Right renal cortex interstitium (tissue), 3 donors: Measurements from ENCODE around the gene SCN4A. TPM values are rescaled to one million over a fixed set of nuclear protein-coding genes. Genes with fewer than 3 reads are reported as not detected.

Experiments used
- DNase-seq, 3 donors: peaks; one replicate each; pipeline ENCODE4 v3.0.0-alpha.2; 2013; ENCODE audit warnings: low read depth in 3 of 3, low spot score in 2 of 3
- polyA plus RNA-seq, 3 donors: library from polyadenylated mRNA; unstranded; fragments of 120-200 nt; gene quantifications; one replicate each; pipeline ENCODE4 v1.2.1, GENCODE V29; 2013; ENCODE audit not compliant: insufficient read length in 3 of 3

SCN4A gene
- polyA plus RNA-seq, 3 donors: 0.85 to 1.3 (median 0.87) TPM

DNA sequence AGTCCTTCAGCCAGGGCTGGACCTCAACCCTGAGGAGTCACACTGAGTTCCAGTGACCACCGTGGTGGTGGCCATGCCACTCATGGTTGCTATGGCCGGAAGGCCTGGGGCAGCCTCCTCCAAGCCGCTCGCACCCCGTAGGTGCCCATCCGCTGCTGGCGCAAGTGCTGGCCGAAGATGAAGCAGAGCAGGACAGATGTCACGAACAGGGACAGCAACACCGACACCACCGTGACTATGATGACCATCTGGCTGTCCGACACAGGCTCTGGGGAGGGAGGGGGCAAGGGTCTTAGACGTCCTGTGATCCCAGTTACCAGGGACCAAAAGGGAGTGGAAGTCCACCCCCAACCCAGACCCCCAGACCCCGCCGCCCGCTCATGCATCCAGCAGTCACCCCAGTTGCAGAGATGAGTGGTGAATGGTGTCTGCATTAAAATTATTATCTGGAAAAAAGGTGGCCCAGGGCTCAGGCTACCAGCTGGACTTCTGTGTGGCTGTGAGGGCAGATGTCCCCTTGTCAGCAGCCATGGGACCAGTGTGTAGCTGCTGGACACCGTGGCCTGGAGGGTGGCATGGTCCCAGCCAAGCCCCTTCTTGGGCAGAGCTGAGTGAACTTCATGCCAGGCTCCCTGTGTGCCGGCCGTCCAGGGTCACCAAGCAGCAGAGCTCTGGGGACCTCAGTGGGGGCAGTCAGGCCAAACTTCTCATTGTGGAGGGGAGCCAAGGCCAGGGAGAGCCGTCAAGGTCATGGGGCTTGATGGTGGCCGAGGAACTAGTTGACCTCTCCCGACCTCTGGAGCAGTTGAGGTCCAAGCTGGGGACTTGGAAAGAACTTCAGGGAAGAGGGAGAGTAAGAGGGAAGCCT, 30.2 kb upstream of the SCN4A start:
- no peak for DNase-seq

DNA sequence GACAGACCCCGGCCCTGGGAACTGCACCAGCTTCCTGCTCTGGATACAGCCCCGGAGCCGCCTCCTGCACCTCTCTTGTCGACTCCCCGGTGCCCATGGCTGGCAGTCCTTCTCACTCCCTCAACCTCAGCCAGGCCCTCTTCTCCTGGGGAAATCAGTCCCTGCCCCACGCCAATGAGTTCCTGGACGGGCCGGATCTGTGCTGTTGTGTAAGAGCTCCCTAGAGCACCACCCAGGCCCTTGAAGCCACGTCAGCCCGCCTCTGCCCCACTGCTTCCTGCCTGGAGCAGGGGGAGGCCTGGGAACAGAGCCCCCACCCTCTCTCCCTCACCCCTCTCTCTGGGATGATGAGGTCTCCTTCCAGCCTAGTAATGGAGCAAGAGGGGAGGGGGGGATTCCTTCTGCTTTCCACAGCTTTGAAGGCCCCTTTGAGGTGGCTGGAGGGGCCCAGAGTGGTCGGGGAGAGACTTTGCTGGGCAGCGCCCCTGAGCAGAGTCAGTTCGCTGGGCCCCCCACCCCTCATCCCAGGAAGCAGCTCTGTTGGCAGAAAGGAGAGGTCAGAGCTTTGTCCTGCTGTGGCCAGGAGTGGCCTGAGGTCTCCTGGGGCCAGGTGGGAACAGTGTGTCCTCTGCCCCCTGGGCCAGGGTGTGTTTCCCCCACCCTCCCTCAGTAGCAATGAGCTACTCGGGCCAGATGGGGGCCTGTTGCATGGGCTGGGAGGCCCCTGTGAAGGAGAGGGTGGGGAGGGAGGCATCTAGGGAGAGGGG, 29.2 kb upstream of the SCN4A start:
- no peak for DNase-seq

DNA sequence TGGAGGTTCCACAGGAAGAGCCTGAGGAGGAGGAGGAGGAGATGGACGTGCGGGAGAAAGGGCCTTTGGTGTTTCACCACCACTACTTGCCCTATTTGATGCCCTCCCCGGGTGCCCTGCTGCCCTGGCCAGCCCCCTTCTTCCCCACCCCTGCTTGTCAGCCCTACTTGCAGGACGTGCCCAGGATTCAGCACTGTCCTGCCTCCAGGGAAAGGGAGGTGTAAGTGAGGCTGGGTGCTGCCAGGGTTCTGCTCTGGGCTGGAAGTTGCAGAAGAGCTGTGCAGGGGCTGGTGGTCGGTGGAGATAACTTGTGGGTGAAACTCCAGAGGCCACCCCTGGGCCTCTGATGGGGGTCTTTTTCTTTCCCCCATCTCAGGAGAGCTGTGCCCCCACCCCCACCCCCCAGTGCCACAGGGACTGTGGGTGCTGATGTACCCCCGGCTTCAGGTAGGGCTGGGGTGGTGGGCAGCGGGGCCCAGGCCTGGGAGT, 28.4 kb upstream of the SCN4A start:
- DNase-seq: no peak

DNA sequence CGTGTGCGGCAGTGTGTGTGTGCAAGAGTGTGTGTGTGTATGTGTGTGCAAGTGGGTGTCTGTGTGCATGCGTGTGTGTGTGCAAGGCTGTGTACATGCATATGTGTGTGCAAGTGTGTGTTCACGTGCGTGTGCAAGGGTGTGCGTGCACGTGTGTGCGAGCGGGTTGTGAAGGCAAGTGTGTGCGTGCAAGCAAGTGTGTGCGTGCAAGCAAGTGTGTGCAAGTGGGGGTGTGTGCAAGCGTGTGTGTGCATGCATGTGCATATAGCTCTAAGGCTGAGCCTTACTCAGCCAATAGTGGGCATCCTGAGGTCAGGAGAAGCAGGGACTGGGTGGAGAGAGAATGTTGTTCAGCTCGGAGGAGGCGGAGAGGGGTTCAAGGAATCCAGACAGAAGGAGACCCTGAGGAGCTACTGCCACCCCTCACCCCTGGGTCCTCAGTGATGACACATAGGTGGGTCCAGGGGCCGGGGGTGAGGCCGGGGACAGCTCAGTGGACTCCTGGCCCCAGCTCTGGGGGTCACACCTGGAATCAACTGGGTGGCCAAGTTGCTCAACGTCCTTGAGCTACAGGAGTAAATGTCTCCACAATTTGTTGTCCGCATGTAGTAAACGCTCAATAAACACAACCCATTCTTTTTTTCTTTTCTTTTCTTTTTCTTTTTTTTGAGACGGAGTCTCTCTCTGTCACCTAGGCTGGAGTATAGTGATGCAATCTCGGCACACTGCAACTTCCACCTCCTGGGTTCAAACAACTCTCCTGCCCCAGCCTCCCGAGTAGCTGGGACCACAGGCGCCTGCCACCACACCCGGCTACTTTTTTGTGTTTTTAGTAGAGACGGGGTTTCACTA, 27.2 kb upstream of the SCN4A start:
- no peak for DNase-seq

DNA sequence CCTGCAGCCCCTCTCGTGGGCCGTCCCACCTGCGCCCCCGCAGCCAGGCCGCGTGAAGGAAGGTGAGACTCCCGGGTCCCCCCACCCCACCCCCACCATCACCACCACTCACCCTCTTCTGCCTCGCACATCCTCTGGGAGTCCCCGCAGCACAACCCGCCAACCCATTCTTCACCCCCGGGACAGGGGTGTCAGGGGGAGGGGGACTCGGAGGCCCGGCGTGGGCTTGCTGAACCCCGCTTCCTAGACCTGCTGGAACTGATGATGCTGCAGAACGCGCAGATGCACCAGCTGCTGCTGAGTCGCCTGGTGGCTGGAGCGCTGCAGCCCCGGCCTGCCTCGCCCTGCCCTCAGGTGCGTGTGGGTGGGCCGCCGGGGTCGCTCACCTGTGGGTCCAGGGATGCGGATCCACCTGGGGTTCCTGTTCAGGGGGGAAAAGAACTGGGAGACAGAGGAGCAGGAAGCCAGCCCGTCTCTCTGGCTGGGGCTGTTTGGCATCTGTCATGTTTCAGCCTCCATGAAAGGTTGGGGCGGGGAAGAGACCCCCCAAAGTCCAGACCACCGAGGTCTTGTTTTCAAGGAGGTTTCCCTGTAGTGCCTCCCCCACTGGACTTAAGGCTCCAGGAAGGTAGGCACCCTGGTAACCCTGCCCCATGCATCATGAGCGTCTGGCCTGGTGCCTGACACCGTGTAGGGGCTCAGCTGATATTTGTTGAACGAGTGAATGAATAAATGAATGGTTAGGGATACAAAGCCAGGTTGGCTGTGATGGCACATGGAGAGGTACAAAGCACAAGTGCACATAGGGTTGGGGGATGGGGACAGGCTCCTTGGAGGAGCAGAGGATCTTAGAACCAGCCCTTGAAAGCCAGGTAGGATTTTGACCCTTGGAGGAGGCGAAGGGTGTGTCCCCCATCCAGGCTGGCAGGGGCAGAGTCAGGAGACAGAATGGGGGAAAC, 26.3 kb upstream of the SCN4A start:
- no peak for DNase-seq

DNA sequence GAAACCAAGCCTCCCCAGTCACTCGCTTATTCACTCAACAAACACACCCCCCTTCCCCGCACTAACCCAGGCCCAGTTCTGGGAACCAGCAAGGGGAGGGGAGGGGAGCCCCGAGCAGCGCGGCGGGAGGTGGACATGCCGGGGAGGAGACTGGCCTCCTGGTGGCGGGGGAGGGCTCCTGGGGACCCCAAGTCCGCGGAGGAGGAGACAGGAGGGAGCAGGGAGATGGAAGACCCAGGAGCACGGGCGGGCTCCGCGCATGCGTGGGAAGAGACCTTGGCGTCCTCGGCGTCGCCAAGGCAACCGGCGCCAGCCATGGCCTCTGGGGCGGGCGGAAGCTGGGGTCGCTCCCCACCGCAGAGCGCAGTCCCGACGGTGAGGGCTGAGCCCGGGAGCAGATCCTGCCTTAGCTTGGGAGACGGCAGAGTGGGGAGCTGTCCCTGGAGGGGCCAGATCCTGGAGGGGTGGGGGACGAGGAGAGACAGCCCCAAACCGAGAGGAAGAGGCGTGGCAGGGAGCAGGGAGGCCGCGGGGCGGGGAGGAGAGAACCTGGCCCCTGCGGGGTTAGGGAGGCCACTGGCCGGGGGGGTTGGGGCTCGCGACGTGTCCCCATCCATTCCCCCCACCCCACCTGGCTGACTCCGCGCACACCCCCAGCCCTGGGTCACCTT, 25.5 kb upstream of the SCN4A start, which contains the start of gene PRR29:
Gene PRR29, plus strand, starts transcription at position 302 of the 671 bp plus-strand sequence. Its CDS starts 14 bp downstream, at position 316.
- peak; percentile 63 to 68 (median 63) for DNase-seq

DNA sequence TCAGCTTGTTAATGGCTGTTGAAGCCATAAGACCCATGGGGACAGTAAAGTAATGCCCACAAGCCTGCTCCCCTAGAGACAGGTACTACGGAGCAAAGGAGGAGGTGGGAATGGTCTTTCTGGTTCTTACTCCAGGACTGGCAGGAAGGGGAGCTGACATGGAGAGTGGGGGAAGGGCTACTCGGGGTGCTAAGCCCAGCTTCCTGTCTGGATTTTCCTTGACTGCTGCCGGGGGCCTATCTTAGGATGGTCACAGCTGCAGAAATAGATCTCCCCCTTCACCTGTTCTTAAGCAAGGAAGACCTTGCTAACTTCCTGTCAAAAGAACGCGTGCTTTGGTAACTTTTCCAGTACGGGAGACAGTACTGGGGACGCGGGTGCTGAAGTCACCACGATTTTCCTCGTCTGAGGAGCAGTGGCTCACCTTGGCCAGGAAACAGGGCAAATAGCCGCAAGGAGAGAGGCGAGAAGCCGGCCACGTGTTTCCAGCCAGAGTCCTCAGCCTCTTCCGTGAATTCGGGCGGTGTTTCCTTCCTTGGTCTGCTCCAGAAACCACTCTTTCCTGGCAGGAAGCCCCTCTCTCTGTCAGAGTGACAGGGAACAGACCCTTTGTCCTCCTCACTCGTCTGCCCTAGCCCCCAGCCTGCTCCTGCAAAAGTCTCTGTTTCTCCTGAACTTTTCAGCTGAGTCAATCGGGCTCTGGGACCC, 24.8 kb upstream of the SCN4A start:
- no peak for DNase-seq

DNA sequence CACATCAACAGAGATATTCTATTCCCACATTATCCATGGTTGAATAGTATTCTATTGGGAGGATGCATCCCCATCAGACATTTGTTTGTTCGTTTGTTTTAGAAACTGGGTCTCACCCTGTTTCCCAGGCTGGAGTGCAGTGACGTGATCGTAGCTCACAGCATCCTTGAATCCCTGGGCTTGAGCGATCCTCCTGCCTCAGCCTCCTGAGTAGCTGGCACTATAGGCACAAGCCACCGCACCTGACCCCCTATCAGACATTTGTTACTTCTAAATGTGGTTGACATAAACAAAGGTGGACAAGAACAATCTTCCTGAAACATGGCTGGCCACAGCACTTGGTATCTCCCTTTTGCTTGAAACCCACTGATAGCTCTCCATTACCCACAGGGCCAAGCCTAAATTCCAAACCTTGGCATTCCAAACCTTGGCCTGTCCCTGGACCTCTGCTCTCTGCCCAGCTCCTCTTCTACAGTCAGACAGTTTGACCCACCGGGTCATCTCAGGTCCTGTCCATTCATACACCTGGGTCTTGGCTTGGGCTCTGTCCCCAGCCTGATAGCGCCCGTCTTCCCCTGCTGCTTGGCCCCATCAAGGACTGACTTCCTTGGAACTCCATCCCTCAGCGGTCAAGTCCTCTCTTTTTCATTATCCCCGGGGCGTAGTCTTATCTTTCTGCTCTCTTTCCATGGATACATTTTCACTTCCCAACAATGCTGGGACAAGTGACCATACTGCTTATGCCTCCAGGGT, 23.9 kb upstream of the SCN4A start:
- no peak for DNase-seq

DNA sequence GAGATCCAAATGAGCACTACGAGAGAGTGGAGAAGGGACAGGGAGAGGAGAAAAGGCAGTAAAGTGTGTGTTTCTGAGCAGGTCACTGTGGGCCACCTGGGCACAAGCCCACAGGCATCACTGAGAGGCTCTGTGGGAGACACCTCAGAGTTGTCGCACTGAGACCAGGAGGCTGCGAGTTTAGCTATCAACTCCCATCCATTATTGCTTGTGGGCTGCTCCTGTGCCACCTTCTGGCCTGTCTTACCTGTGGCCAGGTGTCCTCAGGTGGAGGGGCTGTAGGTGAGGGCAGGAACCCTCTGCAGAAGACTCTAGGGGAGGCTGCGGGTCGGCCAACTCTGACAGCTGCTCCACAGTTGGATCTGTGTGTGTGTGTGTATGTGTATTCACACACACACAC, 22.9 kb upstream of the SCN4A start:
- DNase-seq: no peak

DNA sequence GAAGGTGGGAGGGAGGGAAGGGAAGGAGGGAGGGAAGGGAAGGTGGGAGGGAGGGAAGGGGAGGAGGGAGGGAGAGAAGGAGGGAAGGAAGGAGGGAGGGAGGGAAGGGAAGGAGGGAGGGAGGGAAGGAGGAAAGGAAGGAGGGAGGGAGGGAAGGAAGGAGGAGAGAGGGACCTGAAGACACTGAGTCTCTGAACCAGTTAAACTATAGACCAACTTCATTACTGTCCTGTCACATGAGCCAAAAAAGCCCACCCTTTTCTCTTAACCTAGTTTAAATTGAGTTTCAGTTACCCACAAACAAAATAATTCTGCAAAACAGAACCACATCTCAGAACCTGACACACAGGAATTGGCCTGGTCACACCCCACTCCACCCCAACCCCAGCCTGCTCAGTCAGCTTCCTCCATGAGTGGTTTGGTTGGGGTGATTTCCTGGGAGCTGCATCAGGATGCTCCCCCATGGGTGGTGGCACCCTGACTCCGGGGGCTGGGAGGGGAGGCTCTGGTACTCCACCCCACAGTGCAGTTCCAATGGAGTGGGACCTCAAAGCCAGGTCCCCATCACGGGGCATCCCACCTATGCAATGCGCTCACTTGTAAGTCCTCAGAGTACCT, 20.8 kb upstream of the SCN4A start:
- no peak for DNase-seq

DNA sequence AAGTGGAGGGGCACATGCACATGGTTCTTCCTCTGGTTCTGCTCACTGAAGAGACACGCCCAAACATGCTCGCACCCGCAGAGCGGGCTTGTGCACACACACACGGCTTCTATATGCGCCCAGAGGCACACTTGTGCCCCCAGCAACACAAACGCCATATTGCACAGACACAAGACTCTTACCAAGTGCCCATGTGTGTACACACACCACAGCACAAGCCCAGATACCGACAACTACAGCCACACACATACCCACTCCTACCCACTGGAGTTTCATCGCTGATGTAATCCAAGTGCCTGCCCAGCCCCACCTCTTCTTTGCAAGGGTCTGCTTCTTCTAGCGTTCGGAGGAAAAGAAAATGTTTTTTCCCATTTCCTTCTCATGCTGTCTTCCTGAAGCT, 18.9 kb upstream of the SCN4A start:
- DNase-seq: no peak

DNA sequence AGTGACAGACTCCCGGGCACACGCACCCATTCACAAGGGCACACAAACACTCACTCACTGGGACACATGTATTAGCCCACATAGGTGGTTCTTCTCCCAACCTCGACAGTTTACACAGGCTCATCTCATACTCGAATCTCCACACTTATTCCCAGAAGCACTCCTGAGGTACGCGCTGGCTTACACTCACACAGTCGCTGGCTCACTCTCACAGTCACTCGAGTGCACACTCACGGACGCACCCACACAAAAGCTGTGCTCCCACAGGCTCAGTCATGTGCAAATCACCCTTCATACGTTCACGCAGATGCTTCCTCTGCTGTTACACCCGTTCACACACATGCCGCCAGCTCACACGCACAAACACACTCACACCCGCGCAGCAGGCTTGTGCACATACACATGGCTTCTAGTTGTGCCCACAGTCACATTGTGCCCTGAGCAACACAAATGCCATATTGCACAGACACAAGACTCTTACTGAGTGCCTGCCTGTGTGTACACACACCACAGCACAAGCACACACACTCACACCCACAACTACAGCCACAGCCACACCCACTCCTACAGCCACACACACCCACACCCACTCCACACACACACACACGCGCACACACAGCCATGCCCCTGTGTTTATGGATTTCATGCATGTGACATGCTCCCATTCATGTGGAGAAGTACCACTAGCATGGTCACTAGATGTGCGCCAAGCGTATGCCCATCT, 17.1 kb upstream of the SCN4A start:
- DNase-seq: no peak

DNA sequence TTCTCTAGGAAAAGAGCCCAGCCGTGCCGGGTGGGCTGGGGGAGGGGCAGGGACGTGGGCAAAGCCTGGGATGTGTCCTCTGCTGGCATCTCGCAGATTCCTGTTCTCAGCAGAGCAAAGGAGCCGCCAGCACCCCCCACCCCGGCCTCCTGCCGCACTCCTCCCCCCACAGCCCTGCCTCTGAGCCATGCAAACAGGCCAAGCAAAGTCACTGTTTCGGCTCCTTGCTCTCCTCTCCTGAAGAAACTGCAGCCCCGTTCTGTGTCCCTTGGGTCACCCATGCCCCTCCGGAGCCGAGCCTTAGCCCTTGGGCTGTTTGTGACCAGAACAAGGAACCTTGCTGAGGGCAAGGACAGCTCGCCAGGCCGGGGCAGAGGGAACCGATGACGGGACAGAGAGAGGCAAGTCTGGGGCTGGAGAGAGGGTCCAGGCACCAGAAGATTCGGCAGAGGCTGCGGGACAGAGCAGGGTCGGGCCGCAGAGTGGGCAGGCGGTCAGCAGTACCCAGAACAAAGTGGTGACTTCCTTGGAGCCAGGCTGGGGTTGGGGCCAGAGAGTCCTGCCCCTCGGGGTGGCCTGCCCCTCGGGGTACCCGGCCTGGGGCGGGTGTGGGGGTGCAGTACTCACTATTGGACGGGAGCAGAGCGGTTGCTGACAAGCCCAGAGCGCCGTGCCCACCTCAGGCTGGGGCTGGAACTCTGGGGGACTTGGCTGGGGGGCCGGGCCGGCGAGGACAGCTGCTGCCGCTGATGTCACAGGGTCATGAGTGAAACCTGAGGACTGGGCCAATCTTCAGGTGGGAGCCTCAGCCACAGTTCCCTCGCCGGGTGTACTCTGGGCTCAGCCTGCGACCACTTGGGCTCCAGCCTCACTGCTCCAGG, 16.3 kb upstream of the SCN4A start:
- DNase-seq: no peak

DNA sequence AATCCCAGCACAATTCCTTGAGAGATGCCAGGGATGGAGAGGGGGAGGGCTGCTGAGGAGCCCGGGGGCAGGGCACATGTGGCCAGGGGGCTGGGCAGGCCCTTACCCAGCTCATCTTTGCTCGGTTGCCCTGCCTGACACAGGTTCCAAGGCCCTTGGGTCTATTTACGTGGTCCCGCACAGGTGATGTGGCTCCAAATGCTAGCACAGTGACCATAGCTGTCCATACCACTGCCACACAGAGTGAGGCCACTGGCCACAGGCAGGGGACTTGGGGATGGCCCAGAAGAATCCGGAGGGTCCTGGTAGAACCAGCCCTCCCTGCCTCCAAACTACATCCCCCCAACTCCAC, 15.4 kb upstream of the SCN4A start:
- DNase-seq: no peak

DNA sequence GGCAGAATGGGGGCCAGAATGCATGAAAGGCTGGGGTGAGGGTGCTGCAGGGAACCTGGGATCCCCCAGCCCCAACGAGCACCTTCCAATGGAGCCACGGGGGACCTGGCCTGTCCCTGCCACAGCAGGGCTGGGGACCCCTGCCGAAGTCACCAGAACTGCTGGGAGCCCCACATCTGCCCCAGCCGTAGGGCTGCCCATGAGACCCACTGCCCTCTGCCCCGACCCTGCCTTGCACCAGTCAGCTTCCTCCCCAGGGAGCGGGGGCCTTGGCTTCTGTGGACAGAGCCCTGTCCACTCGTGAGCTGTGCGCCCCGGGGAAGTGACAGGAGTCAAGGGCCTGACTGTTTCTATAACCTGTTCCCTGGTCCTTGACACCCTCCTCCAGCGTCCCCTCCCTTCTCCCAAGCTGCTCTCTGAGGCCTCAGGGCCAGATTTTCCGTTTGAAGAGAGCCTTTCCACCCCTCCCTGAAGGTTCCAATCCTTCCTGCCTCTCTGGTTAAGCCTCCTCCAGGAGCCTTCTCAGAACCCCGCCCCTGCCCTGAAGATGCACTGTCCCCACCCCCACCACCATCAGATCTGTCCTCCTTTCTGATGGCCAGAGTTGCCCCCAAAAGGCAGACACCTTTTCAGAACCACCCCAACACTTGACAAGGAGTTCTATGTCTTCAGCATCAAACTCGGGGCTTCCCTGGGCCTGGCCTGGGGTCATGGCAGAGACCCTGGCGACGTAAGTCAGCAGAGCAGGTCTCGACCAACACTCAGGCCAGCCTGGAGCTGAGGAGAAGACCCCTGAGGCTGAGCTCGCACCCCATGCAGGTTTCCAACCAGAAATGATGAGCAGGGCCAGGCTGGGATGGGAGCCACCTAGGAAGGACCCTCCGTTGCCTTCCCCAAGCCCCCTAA, 14.8 kb upstream of the SCN4A start:
- no peak for DNase-seq
